Measurements from ENCODE around the gene CLASRP. TPM values are rescaled to one million over a fixed set of nuclear protein-coding genes. Genes with fewer than 3 reads are reported as not detected.
A peak's percentile ranks its signal among the peaks of the same experiment; 100 is the strongest.

The CLASRP gene
- total RNA-seq, 1 donor from 2014 or later = 172 TPM

- Mint-ChIP-seq H3K4me1 (peaks cover 79% of the 10 kb centered on the region), H3K4me3 (no peak overlapping the region), H3K9me3 (no peaks in the 10 kb centered on the region), H3K27ac (peak overlapping the region; percentile 27), H3K36me3 (ENCODE audit: low read depth) (no peaks in the 10 kb centered on the region), H3K27me3 (no peaks in the 10 kb centered on the region)
- ChIA-PET POLR2A (interaction anchor here (0.7 to 1.6 kb wide), 5 partner anchors 27 to 103 kb away, joined by 3 to 9 read pairs (median 6); partner anchors contain the start of genes BLOC1S3, PPP1R37 and TRAPPC6A), CTCF (no interaction called here)
- TF ChIP-seq CTCF (IDR thresholded peaks at IDR 0.05) = no peak
- intact Hi-C loops (cut with micrococcal nuclease) = no loop called here
- DNase-seq = no peak
- no peak for ATAC-seq (ENCODE audit: low read depth)
These were observed 80.7 kb downstream of the CLASRP start for GRCh38 chr19:45119582-45119981.

Other genes with a start within 250 kb of the CLASRP start
- not detected in 2 replicates for gene BCAM, start 229.9 kb upstream of the CLASRP start, total RNA-seq
- gene NECTIN2, start 192.7 kb upstream of the CLASRP start, total RNA-seq = 0.17 and 0.35 TPM in 2 replicates
- gene TOMM40, start 147.8 kb upstream of the CLASRP start, total RNA-seq = 80.6 and 81.7 TPM in 2 replicates
- not detected in 2 replicates for gene APOE, start 133.2 kb upstream of the CLASRP start, total RNA-seq
- 1.2 and 1.7 TPM in 2 replicates for gene APOC1, start 124.4 kb upstream of the CLASRP start, total RNA-seq
- gene APOC4, start 96.8 kb upstream of the CLASRP start, total RNA-seq = not detected in 2 replicates
- gene APOC2, start 93.0 kb upstream of the CLASRP start, total RNA-seq = not detected in 2 replicates
- 87.0 and 92.1 TPM in 2 replicates for gene CLPTM1, start 83.7 kb upstream of the CLASRP start, total RNA-seq
- gene RELB, start 37.6 kb upstream of the CLASRP start, total RNA-seq = 117 and 135 TPM in 2 replicates
- gene ZNF296, start 37.4 kb downstream of the CLASRP start, total RNA-seq = 27.8 and 28.0 TPM in 2 replicates
- gene GEMIN7, start 40.2 kb downstream of the CLASRP start, total RNA-seq = 37.0 and 38.7 TPM in 2 replicates
- gene PPP1R37, start 54.1 kb downstream of the CLASRP start, total RNA-seq = 18.8 and 27.2 TPM in 2 replicates
- gene NKPD1, start 121.9 kb downstream of the CLASRP start, total RNA-seq = 0.11 and 0.12 TPM in 2 replicates
- gene TRAPPC6A, start 139.2 kb downstream of the CLASRP start, total RNA-seq = 51.8 and 56.0 TPM in 2 replicates
- 15.6 and 16.5 TPM in 2 replicates for gene BLOC1S3, start 139.7 kb downstream of the CLASRP start, total RNA-seq
- gene EXOC3L2, start 206.4 kb downstream of the CLASRP start, total RNA-seq = not detected in 2 replicates
- gene MARK4, start 212.2 kb downstream of the CLASRP start, total RNA-seq = 26.0 and 28.0 TPM in 2 replicates

All from activated B cell treated with CpG ODN at 0.5 μM for 24 hours (primary cell).